ENCODE measurements around the gene RUBCN.
"Not testable (repeated sequence)": the region's sequence is repeated elsewhere in the genome, so short reads cannot be mapped to it uniquely, and the experiment has no call there.

The RUBCN gene

DNA sequence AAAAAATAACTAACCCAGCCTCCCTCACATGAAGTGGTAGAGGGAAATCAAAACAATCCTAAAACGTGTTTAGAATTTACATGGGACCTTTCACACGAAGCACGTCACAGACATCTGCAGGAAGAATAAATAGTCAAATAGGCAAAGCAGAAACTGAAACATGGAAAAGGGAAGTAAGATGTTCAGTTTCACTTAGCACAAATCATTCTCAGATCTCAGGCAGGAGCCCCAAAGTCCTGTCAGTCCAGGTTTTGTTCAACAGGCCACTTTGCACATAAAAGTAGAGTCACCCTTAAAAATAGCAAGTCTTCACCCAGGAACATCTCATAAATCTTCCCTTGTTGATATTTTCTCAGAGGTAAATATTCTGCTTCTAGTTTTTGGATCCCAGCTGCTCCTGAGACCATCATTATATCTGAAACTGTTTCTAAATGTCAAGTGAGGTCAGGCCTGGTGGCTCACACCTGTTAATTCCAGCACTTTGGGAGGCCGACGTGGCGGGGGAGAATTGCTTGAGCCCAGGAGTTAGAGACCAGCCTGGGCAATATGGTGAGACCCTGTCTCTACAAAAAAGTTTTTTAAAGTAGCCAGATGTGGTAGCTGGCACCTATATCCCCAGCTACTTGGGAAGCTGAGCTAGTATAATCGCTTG lies 1.9 kb downstream of the RUBCN start:
- DNase-seq (ENCODE audit: low spot score), result no peak

DNA sequence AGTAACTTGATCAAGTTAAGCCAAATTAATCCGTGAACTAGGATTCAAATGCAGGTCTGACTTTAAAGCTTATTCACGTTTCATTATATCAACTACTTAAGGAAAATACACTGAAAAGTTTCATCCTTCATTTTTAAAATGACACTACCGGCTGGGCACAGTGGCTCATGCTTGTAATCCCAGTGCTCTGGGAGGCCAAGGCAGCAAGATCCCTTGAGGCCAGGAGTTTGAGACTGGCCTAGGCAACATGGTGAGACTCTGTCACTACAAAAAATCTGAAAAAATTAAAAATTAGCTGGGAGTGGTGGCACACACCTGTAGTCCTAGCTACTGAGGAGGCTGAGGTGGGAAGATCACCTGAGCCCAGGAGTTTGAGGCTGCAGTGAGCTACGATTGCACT lies 3.7 kb downstream of the RUBCN start:
- DNase-seq (ENCODE audit: low spot score), result no peak

DNA sequence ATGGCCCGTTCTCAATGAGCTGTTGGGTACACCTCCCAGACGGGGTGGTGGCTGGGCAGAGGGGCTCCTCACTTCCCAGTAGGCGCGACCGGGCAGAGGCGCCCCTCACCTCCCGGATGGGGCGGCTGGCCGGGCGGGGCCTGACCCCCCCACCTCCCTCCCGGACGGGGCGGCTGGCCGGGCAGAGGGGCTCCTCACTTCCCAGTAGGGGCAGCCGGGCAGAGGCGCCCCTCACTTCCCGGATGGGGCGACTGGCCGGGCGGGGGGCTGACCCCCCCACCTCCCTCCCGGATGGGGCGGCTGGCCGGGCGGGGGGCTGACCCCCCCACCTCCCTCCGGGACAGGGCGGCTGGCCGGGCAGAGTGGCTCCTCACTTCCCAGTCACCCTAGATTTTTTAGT lies 5.2 kb downstream of the RUBCN start:
- not testable (repeated sequence) for DNase-seq (ENCODE audit: low spot score)

DNA sequence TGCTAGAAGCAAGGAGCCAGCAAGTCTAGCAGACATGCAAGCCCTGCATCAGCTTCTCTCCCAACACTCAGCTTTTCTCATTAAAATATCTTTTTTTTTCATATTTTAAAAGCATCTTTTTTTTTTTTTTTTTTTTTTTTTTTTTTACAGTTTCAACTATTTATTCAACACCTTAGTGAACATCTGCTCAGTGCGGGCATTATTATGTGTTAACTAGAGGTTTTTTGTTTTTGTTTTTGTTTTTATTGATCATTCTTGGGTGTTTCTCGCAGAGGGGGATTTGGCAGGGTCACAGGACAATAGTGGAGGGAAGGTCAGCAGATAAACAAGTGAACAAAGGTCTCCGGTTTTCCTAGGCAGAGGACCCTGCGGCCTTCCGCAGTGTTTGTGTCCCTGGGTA lies 5.9 kb downstream of the RUBCN start:
- DNase-seq (ENCODE audit: low spot score), result not testable (repeated sequence)

DNA sequence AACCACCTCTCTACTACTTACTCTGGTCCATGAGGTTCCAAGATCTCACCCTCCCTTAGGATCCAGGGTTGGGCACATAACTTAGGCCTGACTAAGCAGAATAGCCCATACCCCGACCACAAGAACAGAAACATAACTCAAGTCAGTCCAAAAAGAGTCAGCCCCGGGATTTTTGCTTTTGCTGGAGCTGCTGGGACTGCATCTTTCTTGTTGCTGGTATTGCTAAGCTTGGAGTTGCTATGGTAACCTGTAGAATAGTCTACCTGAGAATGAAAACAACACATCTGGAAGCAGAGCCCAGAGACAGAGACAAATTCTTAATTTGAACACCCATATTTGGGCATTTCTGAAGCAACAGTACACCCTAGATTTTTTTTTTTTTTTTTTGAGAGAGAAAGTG lies 6.5 kb downstream of the RUBCN start:
- no peak for DNase-seq (ENCODE audit: low spot score)

DNA sequence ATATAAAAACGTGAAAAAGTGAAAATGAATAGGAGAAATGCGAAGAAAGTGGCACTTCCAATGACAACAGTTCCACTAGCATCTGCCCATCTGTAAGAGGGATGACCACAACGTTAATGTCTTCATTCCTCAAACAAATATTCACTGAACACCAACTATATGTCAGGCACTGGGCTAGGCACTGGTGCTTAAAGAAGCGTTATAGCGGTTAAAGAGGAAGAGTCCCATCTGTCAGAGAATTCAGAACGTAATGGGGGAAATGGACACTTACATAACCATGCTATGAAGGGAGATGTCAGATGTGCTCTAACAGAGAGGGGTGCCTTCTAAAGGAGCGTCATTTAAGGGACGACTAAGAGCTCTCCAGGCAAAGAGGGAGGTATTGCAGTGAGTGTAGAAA lies 8.2 kb downstream of the RUBCN start:
- no peak for DNase-seq (ENCODE audit: low spot score)

DNA sequence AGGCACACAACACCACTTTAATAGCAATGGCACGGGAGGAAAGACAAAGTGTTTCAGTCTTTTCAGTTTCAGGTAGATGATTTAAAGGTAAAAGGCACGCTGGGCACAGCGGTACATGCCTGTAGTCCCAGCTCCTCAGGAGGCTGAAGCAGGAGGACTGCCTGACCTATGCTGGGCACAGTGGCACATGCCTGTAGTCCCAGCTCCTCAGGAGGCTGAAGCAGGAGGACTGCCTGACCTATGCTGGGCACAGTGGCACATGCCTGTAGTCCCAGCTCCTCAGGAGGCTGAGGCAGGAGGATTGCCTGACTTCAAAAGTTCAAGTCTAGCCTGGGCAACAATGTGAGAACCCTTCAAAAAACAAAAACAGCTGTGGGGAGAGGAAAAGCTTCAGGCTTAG lies 8.8 kb downstream of the RUBCN start:
- DNase-seq (ENCODE audit: low spot score), result not testable (repeated sequence)

DNA sequence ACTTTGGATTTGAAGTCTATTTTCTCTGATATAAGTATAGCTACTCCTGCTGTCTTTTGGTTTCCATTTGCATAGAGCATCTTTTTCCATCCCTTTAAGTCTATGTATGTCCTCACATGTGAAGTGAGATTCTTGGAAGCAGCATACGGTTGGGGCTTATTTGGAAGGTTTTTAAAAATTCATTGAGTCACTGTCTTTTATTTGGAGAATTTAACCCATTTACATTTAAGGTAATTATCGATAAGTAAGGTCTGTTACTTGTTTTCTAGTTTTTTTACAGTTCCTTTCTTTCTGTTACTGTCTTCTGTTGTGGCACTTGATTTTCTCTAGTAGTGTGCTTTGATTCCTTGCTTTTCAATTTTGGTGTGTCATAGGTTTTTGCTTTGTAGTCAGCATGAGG lies 14.0 kb downstream of the RUBCN start:
- DNase-seq (ENCODE audit: low spot score), result no peak

DNA sequence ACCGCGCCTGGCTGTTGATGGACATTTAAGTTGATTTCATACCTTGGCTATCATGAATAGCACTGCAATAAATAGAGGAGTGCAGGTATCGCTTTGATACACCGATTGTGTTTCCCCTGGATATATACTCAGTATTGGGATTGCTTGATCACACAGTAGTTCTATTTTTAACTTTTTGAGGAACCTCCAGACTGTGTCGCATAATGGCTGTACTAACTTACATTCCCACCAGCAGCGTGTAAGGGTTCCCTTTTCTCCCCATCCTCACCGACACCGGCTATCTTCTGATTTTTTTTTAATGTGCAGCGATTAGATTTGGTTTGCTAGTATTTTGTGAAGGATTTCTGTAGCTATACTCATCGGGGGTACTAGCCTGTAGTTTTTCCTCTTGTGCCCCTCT lies 16.0 kb downstream of the RUBCN start:
- DNase-seq (ENCODE audit: low spot score), result no peak

DNA sequence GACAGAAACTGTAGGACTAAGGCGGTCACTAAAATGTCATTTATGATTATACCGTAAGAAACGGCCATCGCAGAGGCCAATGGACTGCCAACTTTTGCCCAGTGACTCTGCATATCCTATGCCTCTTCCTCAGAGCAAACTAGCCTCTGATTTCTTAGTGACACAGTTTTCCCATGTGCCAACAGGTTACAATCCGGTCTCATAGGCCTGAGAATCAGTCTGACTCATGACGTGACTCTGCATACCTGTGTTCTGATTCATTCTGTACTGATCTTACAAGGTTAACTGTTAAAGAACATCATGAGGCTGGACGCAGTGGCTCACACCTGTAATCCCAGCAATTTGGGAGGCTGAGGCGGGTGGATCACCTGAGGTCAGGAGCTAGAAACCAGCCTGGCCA lies 17.8 kb downstream of the RUBCN start:
- DNase-seq (ENCODE audit: low spot score), result no peak

DNA sequence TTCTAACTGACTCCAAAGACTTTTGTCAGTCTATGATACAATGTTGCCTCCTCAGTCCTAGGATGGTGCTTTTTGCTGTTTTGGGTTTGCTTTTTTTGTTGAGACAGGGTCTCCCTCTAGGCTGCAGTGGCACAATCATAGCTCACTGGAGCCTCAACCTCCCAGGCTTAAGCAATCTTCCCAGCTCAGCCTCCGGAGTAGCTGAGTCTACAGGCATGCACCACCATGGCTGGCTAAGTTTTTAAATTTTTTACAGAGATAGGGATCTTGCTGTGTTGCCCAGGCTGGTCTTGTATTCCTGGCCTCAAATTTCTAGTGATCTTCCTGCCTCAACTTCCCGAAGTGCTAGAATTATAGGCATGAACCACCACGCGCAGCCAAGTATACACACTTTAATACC lies 22.5 kb downstream of the RUBCN start:
- no peak for DNase-seq (ENCODE audit: low spot score)

DNA sequence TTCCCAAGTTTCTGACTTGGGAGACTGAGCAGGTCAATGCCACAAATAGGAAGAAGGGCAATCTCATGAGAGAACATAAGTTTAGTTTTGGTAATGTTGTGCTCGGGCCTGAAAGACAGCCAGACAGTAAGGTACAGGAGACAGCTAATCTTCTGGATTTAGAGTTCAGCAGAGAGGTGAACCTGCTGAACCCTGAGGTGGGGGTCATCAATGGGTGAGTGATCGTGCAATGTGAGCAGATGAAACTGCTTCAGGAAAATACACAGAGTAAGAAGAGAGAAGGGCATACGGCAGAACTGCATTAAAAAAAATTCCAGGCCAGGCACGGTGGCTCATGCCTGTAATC lies 23.3 kb downstream of the RUBCN start:
- DNase-seq (ENCODE audit: low spot score), result no peak

DNA sequence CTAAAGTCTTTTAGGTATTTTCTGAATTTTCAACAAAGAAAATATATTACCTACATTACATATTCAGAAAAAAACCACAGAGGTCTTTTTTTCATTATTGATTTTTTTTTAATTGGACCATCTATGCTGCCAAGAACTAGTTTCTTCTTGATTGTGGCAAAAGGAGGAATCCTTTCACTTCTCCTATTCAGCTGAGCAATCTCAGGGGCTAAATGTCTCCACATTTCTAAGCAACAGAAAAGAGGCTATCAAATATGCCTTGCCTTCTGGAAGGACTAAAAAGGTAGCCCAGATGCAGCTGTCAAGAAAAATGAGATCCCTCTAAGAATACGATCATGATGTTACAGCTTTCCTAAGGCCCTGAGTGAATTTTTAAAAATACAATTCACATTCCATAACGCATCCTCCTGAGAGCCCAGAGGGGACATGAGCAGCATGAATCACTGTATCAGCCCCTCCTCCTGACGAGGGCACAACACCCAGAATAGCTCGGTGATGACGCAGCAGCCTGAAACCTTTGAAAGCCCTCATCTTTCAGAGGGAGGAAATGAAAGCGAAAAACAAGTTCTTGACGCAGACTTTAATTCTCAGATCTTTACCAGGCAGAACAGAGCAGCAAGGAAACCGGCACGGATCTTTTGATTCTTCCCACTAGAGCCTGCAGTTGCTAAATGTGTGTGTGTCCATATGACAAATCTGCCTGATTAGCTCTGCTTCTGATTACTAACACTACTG lies 24.6 kb downstream of the RUBCN start:
- peak; percentile 11 for DNase-seq (ENCODE audit: low spot score)

DNA sequence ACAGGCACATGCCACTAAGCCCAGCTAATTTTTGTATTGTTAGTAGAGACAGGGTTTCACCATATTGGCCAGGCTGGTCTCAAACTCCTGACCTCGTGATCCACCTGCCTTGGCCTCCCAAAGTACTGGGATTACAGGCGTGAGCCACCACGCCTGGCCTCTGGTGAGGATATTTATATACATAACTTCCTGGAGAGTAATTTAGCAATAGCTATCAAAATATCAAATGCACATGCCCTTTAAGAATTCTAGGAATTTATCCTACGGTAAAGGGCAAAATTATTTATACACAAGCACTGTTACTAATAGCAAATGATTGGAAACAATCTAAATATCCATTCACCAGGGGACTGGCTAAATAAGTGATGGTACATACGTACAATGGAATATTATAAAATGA lies 25.7 kb downstream of the RUBCN start:
- DNase-seq (ENCODE audit: low spot score), result not testable (repeated sequence)

DNA sequence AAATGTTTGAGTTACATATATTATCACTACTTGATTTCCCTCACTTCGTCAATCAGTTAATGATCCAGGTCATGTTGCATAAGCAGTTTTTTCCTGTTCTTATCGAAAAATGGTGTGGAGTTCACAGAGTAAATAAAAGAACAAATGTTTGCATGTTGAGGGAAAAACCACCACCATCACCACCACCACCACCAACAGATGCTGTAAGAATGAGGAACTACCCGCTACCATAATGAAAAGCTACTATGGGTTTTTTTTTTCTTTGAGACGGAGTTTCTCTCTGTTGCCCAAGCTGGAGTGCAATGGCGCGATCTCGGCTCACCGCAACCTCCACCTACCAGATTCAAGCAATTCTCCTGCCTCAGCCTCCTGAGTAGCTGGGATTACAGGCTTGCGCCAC lies 27.6 kb downstream of the RUBCN start:
- no peak for DNase-seq (ENCODE audit: low spot score)

DNA sequence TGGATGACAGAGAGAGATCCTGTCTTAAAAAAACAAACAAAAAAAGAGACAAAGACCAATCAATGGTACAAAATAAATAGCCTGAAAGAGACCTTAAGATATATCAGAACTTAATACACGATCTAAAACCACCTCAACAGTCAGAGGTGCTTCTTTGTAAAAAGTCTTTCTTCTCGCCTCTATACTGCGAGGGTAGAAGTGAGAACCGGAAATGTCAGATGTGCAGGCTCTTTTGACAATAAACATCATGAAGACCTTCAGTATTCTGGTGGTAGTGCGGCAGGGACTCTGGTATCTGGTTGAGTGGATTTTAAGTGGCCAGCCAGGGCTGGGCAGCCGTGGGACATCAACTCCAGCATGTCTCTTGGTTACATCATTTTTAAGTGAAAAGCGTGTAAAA lies 30.0 kb downstream of the RUBCN start:
- no peak for DNase-seq (ENCODE audit: low spot score)

DNA sequence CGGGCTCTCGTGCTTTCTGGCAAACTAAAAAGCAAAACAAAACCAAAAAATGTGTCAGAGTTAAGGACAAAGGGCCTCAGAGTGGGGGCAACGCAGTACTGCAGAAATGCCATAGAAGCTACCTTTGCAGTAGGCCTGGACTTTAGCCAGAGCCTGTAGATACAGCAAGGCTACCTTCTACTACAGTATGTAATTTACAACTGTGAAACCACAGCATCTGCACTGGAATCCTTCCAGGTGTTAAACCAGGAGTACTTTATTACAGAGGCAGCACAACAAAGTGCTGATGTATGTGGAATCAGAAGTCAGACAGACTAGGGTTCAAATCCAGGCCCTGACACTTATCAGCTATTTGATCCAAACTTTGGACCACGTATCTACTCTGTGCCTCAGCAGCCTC lies 34.9 kb downstream of the RUBCN start:
- DNase-seq (ENCODE audit: low spot score), result no peak

DNA sequence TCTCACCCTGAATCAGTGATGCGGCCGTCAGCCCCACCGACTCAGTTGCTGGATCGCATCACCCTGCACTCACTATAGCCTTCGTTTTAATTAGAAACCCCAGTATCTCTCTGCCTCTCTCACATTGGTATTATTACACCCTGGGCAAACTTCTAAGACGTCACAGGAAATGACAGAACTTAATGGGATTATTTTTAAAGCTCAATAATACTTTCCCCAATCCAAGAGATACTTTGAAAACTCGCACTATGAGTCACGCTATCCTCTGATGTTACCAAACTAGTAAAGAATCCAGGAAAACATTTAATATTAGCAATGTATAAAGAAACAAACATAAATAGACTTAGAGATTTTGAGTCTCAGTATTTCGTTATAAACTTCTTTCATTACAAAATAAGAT lies 36.6 kb downstream of the RUBCN start:
- DNase-seq (ENCODE audit: low spot score), result no peak

DNA sequence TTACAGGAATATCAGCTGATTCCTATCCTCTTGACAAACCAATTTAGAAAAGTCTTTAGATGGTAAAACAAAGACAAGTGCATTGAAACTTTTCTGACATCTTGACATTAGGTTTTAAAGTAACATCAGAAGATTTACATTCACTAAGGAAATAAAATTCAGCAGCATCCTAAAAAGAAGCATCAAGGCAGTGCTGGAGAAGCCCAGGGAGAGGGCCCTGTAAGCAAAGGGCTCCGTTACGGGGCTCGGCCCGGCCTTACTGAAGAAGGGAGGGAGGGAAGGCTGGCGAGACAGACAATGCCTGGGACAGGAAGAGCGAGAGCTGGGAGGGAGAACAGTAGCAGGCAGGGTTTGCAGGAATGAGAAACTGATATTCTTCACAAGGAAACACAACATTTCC lies 39.3 kb downstream of the RUBCN start:
- no peak for DNase-seq (ENCODE audit: low spot score)

DNA sequence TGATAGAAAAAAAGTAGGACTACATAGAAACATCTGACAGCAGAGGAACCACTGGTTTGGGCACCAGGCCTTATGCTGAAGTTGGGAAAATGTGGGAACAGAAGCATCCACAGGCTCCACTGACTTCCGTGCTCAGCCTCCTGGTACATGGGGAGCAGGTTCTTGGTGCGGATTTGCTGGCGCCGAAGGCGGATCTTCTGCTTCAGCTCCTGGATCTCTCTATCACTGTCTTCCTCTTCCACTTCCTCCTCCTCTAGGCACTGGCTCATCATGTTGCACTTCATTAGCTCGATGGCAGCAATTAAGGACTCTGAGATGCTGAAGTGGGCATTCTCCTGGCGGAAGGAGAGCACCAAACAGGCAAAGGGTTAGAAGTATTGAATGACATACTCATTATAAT lies 42.5 kb downstream of the RUBCN start:
- no peak for DNase-seq (ENCODE audit: low spot score)

DNA sequence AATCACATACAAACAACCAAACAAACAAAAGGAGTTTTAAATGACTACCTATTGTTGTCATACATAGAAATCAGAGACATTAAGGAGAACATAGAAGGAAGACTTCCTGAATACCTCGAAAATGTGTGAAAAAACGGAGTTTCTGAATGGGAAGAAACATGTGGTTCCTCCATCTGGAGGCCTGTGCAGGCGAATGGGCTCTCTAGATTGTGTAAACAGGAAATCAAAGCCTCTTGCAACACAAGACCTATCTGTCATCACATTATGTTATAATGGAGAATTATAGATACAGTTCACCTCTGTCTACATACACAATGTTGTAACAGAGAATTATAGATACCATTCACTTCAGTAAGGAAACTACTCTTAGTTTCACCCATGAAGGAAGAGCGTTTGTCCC lies 44.1 kb downstream of the RUBCN start:
- DNase-seq (ENCODE audit: low spot score), result no peak

DNA sequence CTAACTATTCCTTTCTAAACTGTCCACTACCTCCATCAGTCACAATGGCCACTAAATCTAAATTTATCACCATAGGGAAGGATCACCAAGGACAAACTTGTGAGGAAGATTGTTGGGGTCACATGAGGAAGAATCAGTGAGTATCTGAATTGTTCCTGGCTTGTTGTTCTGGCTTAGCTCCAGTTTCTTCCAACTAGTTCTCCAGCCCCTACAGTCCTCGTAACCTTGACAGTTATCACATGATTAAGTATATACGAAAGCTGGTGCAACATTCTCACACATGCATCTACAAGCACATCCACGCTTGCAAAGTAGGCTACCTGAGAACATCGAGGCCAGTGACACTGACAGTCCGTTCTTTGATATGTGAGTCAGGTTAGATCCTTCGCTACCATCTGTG lies 46.0 kb downstream of the RUBCN start:
- DNase-seq (ENCODE audit: low spot score), result no peak

DNA sequence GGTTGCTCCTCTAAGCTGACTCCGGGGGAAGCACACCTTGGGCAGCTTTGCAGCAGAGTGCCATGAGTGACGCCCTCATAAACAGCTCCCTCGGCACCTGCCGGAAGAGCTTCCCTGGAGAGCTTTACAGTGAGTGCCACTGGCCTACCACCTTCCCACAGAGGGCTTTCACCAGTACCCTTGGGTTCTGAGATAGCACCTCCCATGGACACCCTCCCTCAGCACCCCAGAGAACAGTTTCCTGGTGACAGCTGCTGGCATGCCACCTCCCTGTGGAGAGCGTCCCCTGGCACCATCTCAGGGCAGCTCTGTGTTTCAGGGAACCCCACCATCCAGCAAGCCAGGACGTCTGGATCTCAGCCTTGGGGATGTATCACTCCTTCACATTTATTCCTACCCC lies 49.1 kb downstream of the RUBCN start:
- DNase-seq (ENCODE audit: low spot score), result no peak

DNA sequence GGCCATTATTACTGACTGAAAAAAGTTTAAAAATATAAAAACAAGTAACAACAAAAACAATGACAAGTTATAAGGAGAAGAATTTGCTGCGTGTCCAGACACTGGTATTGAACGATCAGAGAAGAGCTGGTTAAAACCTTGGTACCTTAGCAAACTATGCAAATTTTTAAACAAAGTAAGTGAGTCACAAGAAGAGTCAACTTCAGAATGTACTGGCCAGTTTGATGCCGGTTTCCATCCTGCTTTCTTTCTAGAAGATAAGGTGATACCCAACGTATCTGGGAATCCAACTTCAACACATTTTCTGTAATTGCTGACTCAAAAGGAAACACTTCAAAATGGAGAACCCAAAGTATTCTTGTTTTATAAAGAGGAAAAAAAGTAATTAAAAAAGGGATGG lies 49.8 kb downstream of the RUBCN start:
- DNase-seq (ENCODE audit: low spot score), result no peak

Data from hematopoietic multipotent progenitor cell treated with erythropoietin and hydrocortisone succinate and interleukin-3 and kit ligand, for 15 days (in vitro differentiated cells).